ENCODE data around the gene P2RY13. TPM values are rescaled to one million over a fixed set of nuclear protein-coding genes. Genes with fewer than 3 reads are reported as not detected.

Gene P2RY13
- total RNA-seq, 2 experiments from 2014 or later: not detected

GRCh38 chr3:151314593-151314992 is 14.8 kb downstream of the P2RY13 start:
- Histone ChIP-seq H2AFZ (ENCODE audit: low read length) (no peak overlapping the region), H4K20me1 (ENCODE audit: insufficient read depth, low read length) (no peaks in the 10 kb centered on the region), H3K9me3 (ENCODE audit: low read length) (no peaks in the 10 kb centered on the region), H3K27ac (ENCODE audit: low read depth, low read length, poor library complexity, severe bottlenecking) (no peak overlapping the region), H3K4me1 (ENCODE audit: insufficient read depth, low read length, poor library complexity, severe bottlenecking) (no peaks in the 10 kb centered on the region), H3K36me3 (ENCODE audit: insufficient read depth, low read length) (no peaks in the 10 kb centered on the region), H3K4me3 (ENCODE audit: low read depth, low read length, poor library complexity, severe bottlenecking) (no peak overlapping the region), H3K9me2 (ENCODE audit: insufficient read depth, low read length) (no peaks in the 10 kb centered on the region; the same call in 1 of the 2 replicates), H3K4me2 (ENCODE audit: low read length) (no peak overlapping the region), H3K79me2 (ENCODE audit: insufficient read depth, low read depth, low read length) (no peaks in the 10 kb centered on the region)
- CTCF ChIA-PET (ENCODE audit: unreplicated experiment): no interaction called here
- POLR2A ChIA-PET: no interaction called here
- no TSS peak for BruUV-seq (replicated peaks)
- no peak for DNase-seq (ENCODE audit: low spot score)
- intact Hi-C loops (cut with micrococcal nuclease; ENCODE audit: unreplicated experiment): no loop called here
- no peak for TF ChIP-seq CTCF (conservative IDR thresholded peaks at IDR 0.05; ENCODE audit: low read length)
- no peak for TF ChIP-seq EZH2phosphoT487 (IDR thresholded peaks at IDR 0.05; ENCODE audit: borderline replicate concordance, low read depth, low read length)

- no peak for DNase-seq (ENCODE audit: low spot score)
- Histone ChIP-seq H3K9me2 (ENCODE audit: insufficient read depth, low read length) (no peaks in the 10 kb centered on the region; the same call in 1 of the 2 replicates), H3K36me3 (ENCODE audit: insufficient read depth, low read length) (no peaks in the 10 kb centered on the region), H3K4me1 (ENCODE audit: insufficient read depth, low read length, poor library complexity, severe bottlenecking) (no peaks in the 10 kb centered on the region), H2AFZ (ENCODE audit: low read length) (no peak overlapping the region), H4K20me1 (ENCODE audit: insufficient read depth, low read length) (no peaks in the 10 kb centered on the region), H3K4me2 (ENCODE audit: low read length) (no peak overlapping the region), H3K9me3 (ENCODE audit: low read length) (no peaks in the 10 kb centered on the region), H3K79me2 (ENCODE audit: insufficient read depth, low read depth, low read length) (no peaks in the 10 kb centered on the region), H3K27ac (ENCODE audit: low read depth, low read length, poor library complexity, severe bottlenecking) (no peak overlapping the region), H3K4me3 (ENCODE audit: low read depth, low read length, poor library complexity, severe bottlenecking) (no peak overlapping the region)
- POLR2A ChIA-PET: no interaction called here
- BruUV-seq (replicated peaks): no TSS peak
- TF ChIP-seq CTCF (conservative IDR thresholded peaks at IDR 0.05; ENCODE audit: low read length) (no peak), EZH2phosphoT487 (IDR thresholded peaks at IDR 0.05; ENCODE audit: borderline replicate concordance, low read depth, low read length) (no peak)
- intact Hi-C loops (cut with micrococcal nuclease; ENCODE audit: unreplicated experiment): no loop called here
- CTCF ChIA-PET (ENCODE audit: unreplicated experiment): no interaction called here
These were observed 15.2 kb downstream of the P2RY13 start for GRCh38 chr3:151314137-151314536.

- no TSS peak for BruUV-seq (replicated peaks)
- Histone ChIP-seq H2AFZ (ENCODE audit: low read length) (no peak overlapping the region), H3K79me2 (ENCODE audit: insufficient read depth, low read depth, low read length) (no peaks in the 10 kb centered on the region), H3K9me3 (ENCODE audit: low read length) (no peaks in the 10 kb centered on the region), H4K20me1 (ENCODE audit: insufficient read depth, low read length) (no peaks in the 10 kb centered on the region), H3K36me3 (ENCODE audit: insufficient read depth, low read length) (no peaks in the 10 kb centered on the region), H3K4me3 (ENCODE audit: low read depth, low read length, poor library complexity, severe bottlenecking) (no peak overlapping the region), H3K4me2 (ENCODE audit: low read length) (no peak overlapping the region), H3K9me2 (ENCODE audit: insufficient read depth, low read length) (no peaks in the 10 kb centered on the region; the same call in 1 of the 2 replicates), H3K27ac (ENCODE audit: low read depth, low read length, poor library complexity, severe bottlenecking) (no peak overlapping the region), H3K4me1 (ENCODE audit: insufficient read depth, low read length, poor library complexity, severe bottlenecking) (no peaks in the 10 kb centered on the region)
- POLR2A ChIA-PET: no interaction called here
- CTCF ChIA-PET (ENCODE audit: unreplicated experiment): no interaction called here
- intact Hi-C loops (cut with micrococcal nuclease; ENCODE audit: unreplicated experiment): no loop called here
- TF ChIP-seq EZH2phosphoT487 (IDR thresholded peaks at IDR 0.05; ENCODE audit: borderline replicate concordance, low read depth, low read length) (no peak), CTCF (conservative IDR thresholded peaks at IDR 0.05; ENCODE audit: low read length) (no peak)
- DNase-seq (ENCODE audit: low spot score): no peak
These were observed 16.4 kb downstream of the P2RY13 start for GRCh38 chr3:151312972-151313371.
